Glutamatergic neuron (in vitro differentiated cells): ENCODE data around the gene DHODH. TPM values are rescaled to one million over a fixed set of nuclear protein-coding genes. Genes with fewer than 3 reads are reported as not detected.
"Not testable (repeated sequence)": the region's sequence is repeated elsewhere in the genome, so short reads cannot be mapped to it uniquely, and the experiment has no call there.

ENCODE experiments used
- DNase-seq: peaks from one replicate; pipeline ENCODE4 v3.0.0; 2022
- H3K27ac Mint-ChIP-seq: one replicate; pipeline ENCODE4 v1.8.0; 2020; ENCODE audit warnings: mild to moderate bottlenecking, mixed read lengths, inconsistent platforms; ENCODE audit not compliant: unreplicated experiment
- H3K27me3 Mint-ChIP-seq: one replicate; pipeline ENCODE4 v1.8.0; 2020; ENCODE audit warnings: mild to moderate bottlenecking, moderate library complexity, mixed read lengths, inconsistent platforms; ENCODE audit not compliant: unreplicated experiment
- H3K36me3 Mint-ChIP-seq: one replicate; pipeline ENCODE4 v1.8.0; 2020; ENCODE audit warnings: mild to moderate bottlenecking, mixed read lengths, inconsistent platforms; ENCODE audit not compliant: unreplicated experiment
- H3K4me1 Mint-ChIP-seq: one replicate; pipeline ENCODE4 v1.8.0; 2020; ENCODE audit warnings: mild to moderate bottlenecking, low read depth, mixed read lengths, inconsistent platforms; ENCODE audit not compliant: unreplicated experiment
- H3K4me3 Mint-ChIP-seq: one replicate; pipeline ENCODE4 v1.8.0; 2020; ENCODE audit warnings: mild to moderate bottlenecking, mixed read lengths, inconsistent platforms; ENCODE audit not compliant: unreplicated experiment
- H3K9me3 Mint-ChIP-seq: one replicate; pipeline ENCODE4 v1.8.0; 2020; ENCODE audit warnings: mild to moderate bottlenecking, moderate library complexity, mixed read lengths, inconsistent platforms; ENCODE audit not compliant: unreplicated experiment
- total RNA-seq: library from RNA; stranded (reverse); fragmentation: NEBNext Ultra II Directional; extraction: Animal tissue kit (Norgen Biotek cat#: 25700); gene quantifications from one replicate; pipeline ENCODE4 v1.2.1, GENCODE V29; 2021; ENCODE audit not compliant: unreplicated experiment
- TF ChIP-seq, protein P1 (sequence below): fragments of 200-600 bp; sonication (generic); IDR thresholded peaks from one replicate; pipeline ENCODE4 v1.5.0; 2021; ENCODE audit not compliant: partially characterized antibody, unreplicated experiment

DHODH gene
- total RNA-seq, 1 donor from 2014 or later: 9.1 TPM

DNA sequence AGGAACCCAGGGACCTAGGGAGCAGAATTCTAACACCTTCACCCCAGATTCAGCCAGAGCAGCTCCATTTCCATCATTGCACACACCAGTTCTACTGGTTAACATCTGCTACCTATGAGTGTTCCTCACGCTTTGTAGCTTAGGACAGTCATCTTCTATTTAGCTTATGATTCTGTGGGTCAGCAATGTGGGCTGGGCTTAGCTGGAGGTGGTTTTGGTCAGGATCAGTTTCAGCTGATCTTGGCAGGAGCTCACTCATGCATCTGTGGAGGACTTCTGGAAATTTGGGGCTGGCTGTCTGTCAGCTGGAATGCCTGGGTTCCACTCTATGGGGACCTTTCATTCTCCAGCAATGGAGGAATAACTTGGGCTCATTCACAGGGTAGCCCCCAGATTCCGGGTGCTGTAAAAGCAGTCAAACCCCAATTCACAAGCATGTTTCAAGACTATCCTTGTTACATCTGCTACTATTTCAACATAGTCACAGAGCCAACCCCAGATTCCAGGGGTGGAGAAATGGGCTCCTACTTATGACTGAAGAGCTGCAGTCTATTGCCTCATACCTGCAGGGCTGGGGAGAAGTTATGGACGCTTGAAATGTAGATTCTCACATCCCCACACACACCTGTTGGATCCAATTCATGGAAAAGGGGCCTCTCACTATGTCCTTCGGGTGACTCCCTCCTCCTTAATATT is 42.4 kb downstream of the DHODH start:
- Mint-ChIP-seq H3K4me3 (no peak overlapping the region), H3K27me3 (peaks cover 2% of the 10 kb centered on the region), H3K27ac (no peak overlapping the region), H3K36me3 (peaks cover 10% of the 10 kb centered on the region), H3K4me1 (no peaks in the 10 kb centered on the region), H3K9me3 (peaks cover 3% of the 10 kb centered on the region)
- DNase-seq: no peak
- TF ChIP-seq, protein P1, sequence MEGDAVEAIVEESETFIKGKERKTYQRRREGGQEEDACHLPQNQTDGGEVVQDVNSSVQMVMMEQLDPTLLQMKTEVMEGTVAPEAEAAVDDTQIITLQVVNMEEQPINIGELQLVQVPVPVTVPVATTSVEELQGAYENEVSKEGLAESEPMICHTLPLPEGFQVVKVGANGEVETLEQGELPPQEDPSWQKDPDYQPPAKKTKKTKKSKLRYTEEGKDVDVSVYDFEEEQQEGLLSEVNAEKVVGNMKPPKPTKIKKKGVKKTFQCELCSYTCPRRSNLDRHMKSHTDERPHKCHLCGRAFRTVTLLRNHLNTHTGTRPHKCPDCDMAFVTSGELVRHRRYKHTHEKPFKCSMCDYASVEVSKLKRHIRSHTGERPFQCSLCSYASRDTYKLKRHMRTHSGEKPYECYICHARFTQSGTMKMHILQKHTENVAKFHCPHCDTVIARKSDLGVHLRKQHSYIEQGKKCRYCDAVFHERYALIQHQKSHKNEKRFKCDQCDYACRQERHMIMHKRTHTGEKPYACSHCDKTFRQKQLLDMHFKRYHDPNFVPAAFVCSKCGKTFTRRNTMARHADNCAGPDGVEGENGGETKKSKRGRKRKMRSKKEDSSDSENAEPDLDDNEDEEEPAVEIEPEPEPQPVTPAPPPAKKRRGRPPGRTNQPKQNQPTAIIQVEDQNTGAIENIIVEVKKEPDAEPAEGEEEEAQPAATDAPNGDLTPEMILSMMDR: no peak

GRCh38 chr16:72051818-72052217 is 43.3 kb downstream of the DHODH start:
- Mint-ChIP-seq H3K4me3 (no peak overlapping the region), H3K36me3 (peaks cover 10% of the 10 kb centered on the region), H3K4me1 (no peaks in the 10 kb centered on the region), H3K27me3 (peaks cover 4% of the 10 kb centered on the region), H3K9me3 (peaks cover 3% of the 10 kb centered on the region), H3K27ac (no peak overlapping the region)
- TF ChIP-seq, protein P1: no peak
- DNase-seq: no peak

DNA sequence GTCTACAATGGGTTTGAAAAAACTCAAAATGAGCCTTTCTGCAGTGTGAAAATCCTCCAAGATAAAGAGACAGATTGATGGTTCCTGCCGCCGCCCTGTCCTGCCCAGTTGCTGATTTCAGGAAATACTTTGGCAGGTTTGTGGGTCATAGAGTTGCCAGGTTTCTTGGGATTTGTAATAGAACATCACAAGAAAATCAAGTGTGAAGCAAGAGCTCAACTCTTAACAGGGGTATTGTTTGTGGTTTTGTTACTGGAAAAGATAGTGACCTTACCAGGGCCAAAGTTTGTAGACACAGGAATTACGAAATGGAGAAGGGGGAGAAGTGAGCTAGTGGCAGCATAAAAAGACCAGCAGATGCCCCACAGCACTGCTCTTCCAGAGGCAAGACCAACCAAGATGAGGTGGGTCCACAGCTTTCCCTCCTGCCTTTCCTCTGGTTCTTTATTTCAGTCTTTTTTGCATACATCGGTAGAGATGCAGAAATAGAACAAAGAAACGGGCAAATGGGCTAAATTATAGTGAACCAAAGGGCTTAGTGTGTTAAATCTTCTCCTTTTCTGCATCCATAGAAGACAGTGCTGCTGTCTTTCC is 45.8 kb downstream of the DHODH start, which contains the start of gene HP:
Gene HP, plus strand, starts transcription at position 252 of the 594 bp plus-strand sequence. Its CDS starts 148 bp downstream, at position 400.
- not testable (repeated sequence) for H3K27me3 Mint-ChIP-seq, H3K4me3 Mint-ChIP-seq, H3K36me3 Mint-ChIP-seq, H3K4me1 Mint-ChIP-seq, DNase-seq, H3K27ac Mint-ChIP-seq, H3K9me3 Mint-ChIP-seq

DNA sequence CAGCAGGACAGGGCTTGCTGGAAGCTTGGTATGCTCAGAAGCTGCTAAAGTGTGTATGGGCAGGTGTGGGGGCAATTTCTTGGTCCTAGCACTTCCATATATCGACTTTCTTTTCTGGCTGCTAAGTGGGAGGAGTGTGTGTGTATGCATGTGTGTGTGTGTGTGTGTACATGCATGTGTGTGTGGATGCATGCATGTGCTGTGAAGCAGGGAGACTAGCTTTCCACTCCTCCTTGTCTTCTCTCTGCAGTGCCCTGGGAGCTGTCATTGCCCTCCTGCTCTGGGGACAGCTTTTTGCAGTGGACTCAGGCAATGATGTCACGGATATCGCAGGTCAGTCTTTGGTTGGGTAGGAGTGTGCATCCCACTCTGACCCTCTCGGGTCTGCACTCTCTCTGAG is 47.4 kb downstream of the DHODH start:
- no peaks in the 10 kb centered on the region for H3K4me1 Mint-ChIP-seq
- no peaks in the 10 kb centered on the region for H3K9me3 Mint-ChIP-seq
- H3K27me3 Mint-ChIP-seq: peaks cover 3% of the 10 kb centered on the region
- H3K27ac Mint-ChIP-seq: no peak overlapping the region
- no peaks in the 10 kb centered on the region for H3K36me3 Mint-ChIP-seq
- TF ChIP-seq, protein P1: no peak
- no peak for DNase-seq
- no peak overlapping the region for H3K4me3 Mint-ChIP-seq

DNA sequence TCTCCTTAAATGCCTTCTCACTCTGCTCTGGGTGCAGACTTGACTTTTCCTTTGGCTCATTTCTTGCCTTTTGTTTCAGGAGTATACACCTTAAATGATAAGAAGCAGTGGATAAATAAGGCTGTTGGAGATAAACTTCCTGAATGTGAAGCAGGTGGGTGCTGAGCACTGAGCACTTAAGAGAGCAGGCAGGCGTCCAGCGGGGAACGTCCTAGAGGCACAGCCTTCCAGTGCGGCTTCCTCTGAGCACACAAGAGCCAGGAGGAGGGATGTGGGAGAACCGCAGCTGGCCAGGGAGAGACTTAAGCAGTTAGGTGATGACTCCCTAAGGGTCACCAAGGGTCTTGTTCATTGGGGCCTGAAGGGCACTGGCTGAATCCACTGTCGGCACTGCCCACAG is 48.8 kb downstream of the DHODH start:
- not testable (repeated sequence) for H3K9me3 Mint-ChIP-seq, H3K27ac Mint-ChIP-seq, H3K4me3 Mint-ChIP-seq, H3K4me1 Mint-ChIP-seq, DNase-seq, H3K27me3 Mint-ChIP-seq, H3K36me3 Mint-ChIP-seq

DNA sequence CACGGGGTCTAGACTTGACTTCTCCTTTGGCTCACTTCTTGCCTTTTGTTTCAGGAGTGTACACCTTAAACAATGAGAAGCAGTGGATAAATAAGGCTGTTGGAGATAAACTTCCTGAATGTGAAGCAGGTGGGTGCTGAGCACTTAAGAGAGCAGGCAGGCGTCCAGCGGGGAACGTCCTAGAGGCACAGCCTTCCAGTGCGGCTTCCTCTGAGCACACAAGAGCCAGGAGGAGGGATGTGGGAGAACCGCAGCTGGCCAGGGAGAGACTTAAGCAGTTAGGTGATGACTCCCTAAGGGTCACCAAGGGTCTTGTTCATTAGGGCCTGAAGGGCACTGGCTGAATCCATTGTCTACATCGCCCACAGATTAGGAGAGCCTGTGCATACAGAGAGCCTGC is 50.5 kb downstream of the DHODH start:
- H3K4me1 Mint-ChIP-seq, H3K27ac Mint-ChIP-seq, H3K27me3 Mint-ChIP-seq, DNase-seq, H3K4me3 Mint-ChIP-seq, H3K9me3 Mint-ChIP-seq, H3K36me3 Mint-ChIP-seq: not testable (repeated sequence)
